Measurements from ENCODE around the gene CPS1.
A peak's percentile ranks its signal among the peaks of the same experiment; 100 is the strongest.

Gene CPS1

GRCh38 chr2:210540471-210540870 lies 15.9 kb upstream of the CPS1 start:
- Histone ChIP-seq H3K4me3 (no peak overlapping the region), H3K27ac (no peak overlapping the region), H3K9ac (ENCODE audit: insufficient read length) (no peak overlapping the region), H3K9me3 (ENCODE audit: low read depth, low read length) (no peaks in the 10 kb centered on the region), H3K36me3 (ENCODE audit: insufficient read depth, low read length) (no peaks in the 10 kb centered on the region)
- TF ChIP-seq EZH2 (IDR thresholded peaks at IDR 0.05) (no peak), POLR2AphosphoS5 (IDR thresholded peaks at IDR 0.05; ENCODE audit: borderline replicate concordance, low read depth, low read length) (no peak), FOXP2 (optimal IDR thresholded peaks at IDR 0.05; ENCODE audit: control extremely low read depth, extremely low read length, insufficient read depth) (no peak)
- no peak for DNase-seq (ENCODE audit: low read depth, low spot score)

GRCh38 chr2:210540900-210541289 lies 15.5 kb upstream of the CPS1 start:
- TF ChIP-seq FOXP2 (optimal IDR thresholded peaks at IDR 0.05; ENCODE audit: control extremely low read depth, extremely low read length, insufficient read depth) (no peak), EZH2 (IDR thresholded peaks at IDR 0.05) (no peak), POLR2AphosphoS5 (IDR thresholded peaks at IDR 0.05; ENCODE audit: borderline replicate concordance, low read depth, low read length) (no peak)
- H3K9ac ChIP-seq (ENCODE audit: insufficient read length), result no peak overlapping the region
- no peaks in the 10 kb centered on the region for H3K36me3 ChIP-seq (ENCODE audit: insufficient read depth, low read length)
- peak overlapping the region; percentile 79; the same call in 1 of the 2 replicates for H3K27ac ChIP-seq
- peak overlapping the region; percentile 56 for H3K4me3 ChIP-seq
- no peak for DNase-seq (ENCODE audit: low read depth, low spot score)
- H3K9me3 ChIP-seq (ENCODE audit: low read depth, low read length), result no peaks in the 10 kb centered on the region

- Histone ChIP-seq H3K9me3 (ENCODE audit: low read depth, low read length) (no peaks in the 10 kb centered on the region), H3K27ac (peak overlapping the region; percentile 79), H3K4me3 (peak overlapping the region; percentile 56), H3K9ac (ENCODE audit: insufficient read length) (peak overlapping the region; percentile 23), H3K36me3 (ENCODE audit: insufficient read depth, low read length) (no peaks in the 10 kb centered on the region)
- no peak for DNase-seq (ENCODE audit: low read depth, low spot score)
- TF ChIP-seq EZH2 (IDR thresholded peaks at IDR 0.05) (no peak), FOXP2 (optimal IDR thresholded peaks at IDR 0.05; ENCODE audit: control extremely low read depth, extremely low read length, insufficient read depth) (peak; percentile 35), POLR2AphosphoS5 (IDR thresholded peaks at IDR 0.05; ENCODE audit: borderline replicate concordance, low read depth, low read length) (no peak)
Observed at GRCh38 chr2:210541290-210541902, 15.0 kb upstream of the CPS1 start.

GRCh38 chr2:210544007-210544590 lies 12.3 kb upstream of the CPS1 start:
- H3K9me3 ChIP-seq (ENCODE audit: low read depth, low read length), result no peaks in the 10 kb centered on the region
- no peak for DNase-seq (ENCODE audit: low read depth, low spot score)
- no peak for TF ChIP-seq EZH2 (IDR thresholded peaks at IDR 0.05)
- no peak for TF ChIP-seq FOXP2 (optimal IDR thresholded peaks at IDR 0.05; ENCODE audit: control extremely low read depth, extremely low read length, insufficient read depth)
- no peak for TF ChIP-seq POLR2AphosphoS5 (IDR thresholded peaks at IDR 0.05; ENCODE audit: borderline replicate concordance, low read depth, low read length)
- H3K27ac ChIP-seq, result no peak overlapping the region
- no peaks in the 10 kb centered on the region for H3K36me3 ChIP-seq (ENCODE audit: insufficient read depth, low read length)
- no peak overlapping the region for H3K9ac ChIP-seq (ENCODE audit: insufficient read length)
- H3K4me3 ChIP-seq, result no peak overlapping the region

GRCh38 chr2:210544831-210545230 lies 11.6 kb upstream of the CPS1 start:
- DNase-seq (ENCODE audit: low read depth, low spot score), result no peak
- H3K4me3 ChIP-seq, result no peak overlapping the region
- no peak overlapping the region for H3K27ac ChIP-seq
- H3K36me3 ChIP-seq (ENCODE audit: insufficient read depth, low read length), result no peaks in the 10 kb centered on the region
- TF ChIP-seq POLR2AphosphoS5 (IDR thresholded peaks at IDR 0.05; ENCODE audit: borderline replicate concordance, low read depth, low read length) (no peak), FOXP2 (optimal IDR thresholded peaks at IDR 0.05; ENCODE audit: control extremely low read depth, extremely low read length, insufficient read depth) (no peak), EZH2 (IDR thresholded peaks at IDR 0.05) (no peak)
- no peak overlapping the region for H3K9ac ChIP-seq (ENCODE audit: insufficient read length)
- no peaks in the 10 kb centered on the region for H3K9me3 ChIP-seq (ENCODE audit: low read depth, low read length)

GRCh38 chr2:210546424-210547208 lies 9.8 kb upstream of the CPS1 start:
- H3K4me3 ChIP-seq, result no peak overlapping the region
- H3K9me3 ChIP-seq (ENCODE audit: low read depth, low read length), result no peaks in the 10 kb centered on the region
- no peak overlapping the region for H3K27ac ChIP-seq
- TF ChIP-seq POLR2AphosphoS5 (IDR thresholded peaks at IDR 0.05; ENCODE audit: borderline replicate concordance, low read depth, low read length) (no peak), FOXP2 (optimal IDR thresholded peaks at IDR 0.05; ENCODE audit: control extremely low read depth, extremely low read length, insufficient read depth) (no peak), EZH2 (IDR thresholded peaks at IDR 0.05) (no peak)
- no peak for DNase-seq (ENCODE audit: low read depth, low spot score)
- no peak overlapping the region for H3K9ac ChIP-seq (ENCODE audit: insufficient read length)
- no peaks in the 10 kb centered on the region for H3K36me3 ChIP-seq (ENCODE audit: insufficient read depth, low read length)

- Histone ChIP-seq H3K4me3 (no peak overlapping the region), H3K9me3 (ENCODE audit: low read depth, low read length) (no peaks in the 10 kb centered on the region), H3K9ac (ENCODE audit: insufficient read length) (no peak overlapping the region), H3K36me3 (ENCODE audit: insufficient read depth, low read length) (no peaks in the 10 kb centered on the region), H3K27ac (no peak overlapping the region)
- no peak for TF ChIP-seq FOXP2 (optimal IDR thresholded peaks at IDR 0.05; ENCODE audit: control extremely low read depth, extremely low read length, insufficient read depth)
- TF ChIP-seq POLR2AphosphoS5 (IDR thresholded peaks at IDR 0.05; ENCODE audit: borderline replicate concordance, low read depth, low read length), result no peak
- no peak for TF ChIP-seq EZH2 (IDR thresholded peaks at IDR 0.05)
- no peak for DNase-seq (ENCODE audit: low read depth, low spot score)
Observed at GRCh38 chr2:210548031-210548430, 8.4 kb upstream of the CPS1 start.

GRCh38 chr2:210548878-210549384 lies 7.5 kb upstream of the CPS1 start:
- Histone ChIP-seq H3K27ac (no peak overlapping the region), H3K36me3 (ENCODE audit: insufficient read depth, low read length) (no peaks in the 10 kb centered on the region), H3K9me3 (ENCODE audit: low read depth, low read length) (no peaks in the 10 kb centered on the region), H3K4me3 (no peak overlapping the region), H3K9ac (ENCODE audit: insufficient read length) (no peak overlapping the region)
- no peak for TF ChIP-seq EZH2 (IDR thresholded peaks at IDR 0.05)
- no peak for TF ChIP-seq POLR2AphosphoS5 (IDR thresholded peaks at IDR 0.05; ENCODE audit: borderline replicate concordance, low read depth, low read length)
- TF ChIP-seq FOXP2 (optimal IDR thresholded peaks at IDR 0.05; ENCODE audit: control extremely low read depth, extremely low read length, insufficient read depth), result no peak
- DNase-seq (ENCODE audit: low read depth, low spot score), result no peak

Measured in SK-N-MC (cell line).